Nephron (organoid): ENCODE results near the gene SP9.

ENCODE experiments used
- H3K27ac Mint-ChIP-seq, 3 experiments: 2 replicates each; pipeline ENCODE4 v1.8.0; 2020; ENCODE audit warnings: mixed read lengths in 3 of 3, mild to moderate bottlenecking in 2 of 3, moderate library complexity in 1 of 3
- H3K27me3 Mint-ChIP-seq: 2 replicates; pipeline ENCODE4 v1.8.0; 2021; ENCODE audit warnings: low read depth, mild to moderate bottlenecking, moderate library complexity, mixed read lengths
- H3K36me3 Mint-ChIP-seq: 2 replicates; pipeline ENCODE4 v1.8.0; 2020; ENCODE audit warnings: low read depth, mixed read lengths
- H3K4me1 Mint-ChIP-seq: 2 replicates; pipeline ENCODE4 v1.8.0; 2020; ENCODE audit warnings: mixed read lengths
- H3K4me3 Mint-ChIP-seq, 3 experiments: 2 replicates each; pipeline ENCODE4 v1.8.0; 2020; ENCODE audit warnings: mild to moderate bottlenecking in 3 of 3, mixed read lengths in 3 of 3, moderate library complexity in 2 of 3
- H3K9me3 Mint-ChIP-seq: 2 replicates; pipeline ENCODE4 v1.8.0; 2020; ENCODE audit warnings: mixed read lengths
- CTCF ChIP-seq, 3 experiments: fragments of 200-600 bp; sonication (generic); IDR thresholded peaks; one replicate each; pipeline ENCODE4 v1.5.0; 2021; ENCODE audit warnings: antibody characterized with exemption in 3 of 3; ENCODE audit not compliant: unreplicated experiment in 3 of 3

SP9 gene

GRCh38 chr2:174339561-174340399 is 5.0 kb downstream of the SP9 start:
- TF ChIP-seq CTCF (IDR thresholded peaks at IDR 0.05; ENCODE audit: unreplicated experiment in 3 of 3) = no peak
- H3K27me3 Mint-ChIP-seq = peaks cover 96% of the 10 kb centered on the region
- peaks cover 39% of the 10 kb centered on the region for H3K4me1 Mint-ChIP-seq
- peaks cover 4% of the 10 kb centered on the region for H3K9me3 Mint-ChIP-seq
- H3K27ac Mint-ChIP-seq = no peak overlapping the region
- peak overlapping the region; percentile 49 to 61 (median 57) for H3K4me3 Mint-ChIP-seq
- no peaks in the 10 kb centered on the region for H3K36me3 Mint-ChIP-seq

GRCh38 chr2:174340400-174341292 is 5.9 kb downstream of the SP9 start:
- peaks cover 4% of the 10 kb centered on the region for H3K9me3 Mint-ChIP-seq
- peak overlapping the region in 2 of 3 experiments; percentile 54 to 61 for H3K4me3 Mint-ChIP-seq
- H3K36me3 Mint-ChIP-seq = no peaks in the 10 kb centered on the region
- H3K27ac Mint-ChIP-seq = no peak overlapping the region
- no peak for TF ChIP-seq CTCF (IDR thresholded peaks at IDR 0.05; ENCODE audit: unreplicated experiment in 3 of 3)
- peaks cover 34% of the 10 kb centered on the region for H3K4me1 Mint-ChIP-seq
- H3K27me3 Mint-ChIP-seq = peaks cover 96% of the 10 kb centered on the region

GRCh38 chr2:174341293-174341994 is 6.7 kb downstream of the SP9 start:
- Mint-ChIP-seq H3K27ac (peak overlapping the region in 1 of 3 experiments; percentile 19), H3K4me3 (peak overlapping the region; percentile 76 to 81 (median 78)), H3K27me3 (peaks cover 93% of the 10 kb centered on the region), H3K4me1 (peaks cover 33% of the 10 kb centered on the region), H3K9me3 (peaks cover 4% of the 10 kb centered on the region), H3K36me3 (no peaks in the 10 kb centered on the region)
- TF ChIP-seq CTCF (IDR thresholded peaks at IDR 0.05; ENCODE audit: unreplicated experiment in 3 of 3) = peak; percentile 97 to 98 (median 98)

- TF ChIP-seq CTCF (IDR thresholded peaks at IDR 0.05; ENCODE audit: unreplicated experiment in 3 of 3) = no peak
Measured at GRCh38 chr2:174341995-174342685, 7.4 kb downstream of the SP9 start.

GRCh38 chr2:174342686-174343342 is 8.1 kb downstream of the SP9 start:
- H3K27me3 Mint-ChIP-seq = peaks cover 86% of the 10 kb centered on the region
- peaks cover 8% of the 10 kb centered on the region for H3K36me3 Mint-ChIP-seq
- TF ChIP-seq CTCF (IDR thresholded peaks at IDR 0.05; ENCODE audit: unreplicated experiment in 3 of 3) = no peak
- H3K27ac Mint-ChIP-seq = no peak overlapping the region
- peaks cover 29% of the 10 kb centered on the region for H3K4me1 Mint-ChIP-seq
- peaks cover 4% of the 10 kb centered on the region for H3K9me3 Mint-ChIP-seq
- peak overlapping the region; percentile 50 to 67 (median 59) for H3K4me3 Mint-ChIP-seq

More at GRCh38 chr2:174341995-174342685, 7.4 kb downstream of the SP9 start:
- Mint-ChIP-seq H3K36me3 (peaks cover 7% of the 10 kb centered on the region), H3K9me3 (peaks cover 4% of the 10 kb centered on the region), H3K4me1 (peaks cover 33% of the 10 kb centered on the region), H3K4me3 (peak overlapping the region; percentile 70 to 77 (median 76)), H3K27ac (no peak overlapping the region), H3K27me3 (peaks cover 93% of the 10 kb centered on the region)
